Measurements from ENCODE around the gene INIP. TPM values are rescaled to one million over a fixed set of nuclear protein-coding genes. Genes with fewer than 3 reads are reported as not detected.

The INIP gene
- total RNA-seq, 2 experiments from 2014 or later = 36.1 to 38.1 TPM

GRCh38 chr9:112648624-112649023 lies 69.3 kb downstream of the INIP start:
- Mint-ChIP-seq H3K4me1 (no peaks in the 10 kb centered on the region), H3K36me3 (ENCODE audit: low read depth) (peaks cover 15% of the 10 kb centered on the region), H3K27ac (no peak overlapping the region), H3K27me3 (no peaks in the 10 kb centered on the region), H3K4me3 (no peak overlapping the region), H3K9me3 (peaks cover 9% of the 10 kb centered on the region)
- ChIA-PET CTCF (no interaction called here), POLR2A (no interaction called here)
- no peak for DNase-seq

DNA sequence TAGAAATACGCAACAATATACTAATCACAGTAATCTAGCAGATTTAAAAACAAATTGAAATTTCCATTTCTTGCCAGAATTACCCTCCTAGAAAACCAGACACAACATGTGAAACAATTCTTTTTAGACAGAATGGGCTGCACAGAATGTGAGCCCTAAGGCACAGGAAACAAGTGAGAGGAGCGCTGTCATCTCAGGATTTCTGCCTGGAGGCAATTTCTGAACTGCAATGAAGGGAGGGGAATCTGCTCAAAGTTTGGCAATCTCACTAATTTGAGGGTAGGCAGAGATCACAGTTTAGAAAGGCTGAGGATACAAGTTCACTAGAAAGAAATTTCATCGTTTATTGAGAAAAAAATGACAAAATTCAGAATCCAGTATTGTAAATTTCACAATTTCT lies 70.3 kb downstream of the INIP start:
- H3K36me3 Mint-ChIP-seq (ENCODE audit: low read depth) = peaks cover 15% of the 10 kb centered on the region

GRCh38 chr9:112642126-112642525 lies 75.8 kb downstream of the INIP start:
- Mint-ChIP-seq H3K4me1 (no peaks in the 10 kb centered on the region), H3K9me3 (peaks cover 19% of the 10 kb centered on the region), H3K27ac (no peak overlapping the region), H3K36me3 (ENCODE audit: low read depth) (peaks cover 11% of the 10 kb centered on the region), H3K4me3 (no peak overlapping the region), H3K27me3 (peaks cover 3% of the 10 kb centered on the region)
- DNase-seq = no peak
- CTCF ChIA-PET = no interaction called here
- POLR2A ChIA-PET = no interaction called here

More for the DNA sequence above, 70.3 kb downstream of the INIP start:
- H3K4me1 Mint-ChIP-seq = no peaks in the 10 kb centered on the region
- CTCF ChIA-PET = no interaction called here
- no peak overlapping the region for H3K27ac Mint-ChIP-seq
- no peaks in the 10 kb centered on the region for H3K27me3 Mint-ChIP-seq
- DNase-seq = no peak
- peaks cover 9% of the 10 kb centered on the region for H3K9me3 Mint-ChIP-seq
- no peak overlapping the region for H3K4me3 Mint-ChIP-seq
- POLR2A ChIA-PET = no interaction called here

- Mint-ChIP-seq H3K4me3 (no peak overlapping the region), H3K36me3 (ENCODE audit: low read depth) (peaks cover 5% of the 10 kb centered on the region), H3K4me1 (no peaks in the 10 kb centered on the region), H3K9me3 (peaks cover 14% of the 10 kb centered on the region), H3K27me3 (peaks cover 5% of the 10 kb centered on the region), H3K27ac (no peak overlapping the region)
- CTCF ChIA-PET = no interaction called here
- no peak for DNase-seq
- POLR2A ChIA-PET = no interaction called here
These were observed 77.6 kb downstream of the INIP start for GRCh38 chr9:112640311-112640710.

Other genes starting within 250 kb of the INIP start
- gene KIAA1958, start 231.3 kb downstream of the INIP start, total RNA-seq = 1 to 10 TPM; 6.9 to 7.4 TPM
- gene SNX30, start 32.6 kb upstream of the INIP start, total RNA-seq = 1 to 10 TPM; 8.2 to 8.4 TPM
- gene SLC46A2, start 172.8 kb upstream of the INIP start, total RNA-seq = not detected

Measured in activated CD4-positive, alpha-beta memory T cell treated with anti-CD3 and anti-CD28 coated beads, Interleukin-2, amount 10 ng/mL, durations not matched to agents 7 days and 5 days (primary cell).